GM12865 (cell line): ENCODE measurements around the gene AOAH.

Experiments used
- DNase-seq: peaks from one replicate; pipeline ENCODE4 v3.0.0; 2010; ENCODE audit warnings: low read depth
- H3K4me3 ChIP-seq: 2 replicates; pipeline ENCODE4 v1.5.1; 2011; ENCODE audit warnings: mild to moderate bottlenecking, low read depth, low read length, control low read depth
- TF ChIP-seq, protein P1 (sequence below): IDR thresholded peaks from 2 replicates; pipeline ENCODE4 v1.5.1; 2011; ENCODE audit warnings: low read length, control low read depth, low read depth, inconsistent platforms; ENCODE audit not compliant: insufficient read depth; ENCODE audit errors: missing control alignments

The AOAH gene

DNA sequence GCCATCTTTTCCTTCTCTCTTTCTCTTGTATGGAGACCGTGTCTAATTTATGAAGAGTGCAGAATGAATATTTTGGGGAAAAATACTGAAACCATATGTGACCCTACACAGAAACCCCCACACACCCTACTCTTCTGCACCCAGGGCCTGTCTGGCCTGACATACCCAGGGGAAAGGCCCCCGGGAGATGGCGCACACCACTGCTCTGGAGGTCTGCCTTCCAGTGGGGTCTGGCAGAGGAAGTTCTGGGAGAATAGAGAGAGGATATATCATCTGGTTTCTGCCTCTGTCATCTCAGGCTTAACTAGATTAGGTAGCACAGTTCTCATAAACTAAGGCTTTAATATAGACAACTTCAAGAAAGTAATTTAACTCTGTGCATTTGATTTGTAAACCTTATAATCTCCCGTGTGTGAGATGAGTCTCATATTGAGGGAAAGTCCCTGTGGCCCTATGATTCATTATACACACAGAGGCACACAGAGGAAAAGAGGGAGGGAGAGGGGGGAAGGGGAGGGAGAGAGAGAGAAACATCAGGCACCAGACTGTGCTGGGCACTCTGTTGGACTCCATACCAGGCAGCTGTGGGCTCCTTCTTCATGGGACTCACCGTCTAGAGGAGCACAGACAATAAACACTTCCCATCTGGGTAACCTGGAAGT is 123.3 kb downstream of the AOAH start:
- no peak for DNase-seq
- TF ChIP-seq, protein P1, sequence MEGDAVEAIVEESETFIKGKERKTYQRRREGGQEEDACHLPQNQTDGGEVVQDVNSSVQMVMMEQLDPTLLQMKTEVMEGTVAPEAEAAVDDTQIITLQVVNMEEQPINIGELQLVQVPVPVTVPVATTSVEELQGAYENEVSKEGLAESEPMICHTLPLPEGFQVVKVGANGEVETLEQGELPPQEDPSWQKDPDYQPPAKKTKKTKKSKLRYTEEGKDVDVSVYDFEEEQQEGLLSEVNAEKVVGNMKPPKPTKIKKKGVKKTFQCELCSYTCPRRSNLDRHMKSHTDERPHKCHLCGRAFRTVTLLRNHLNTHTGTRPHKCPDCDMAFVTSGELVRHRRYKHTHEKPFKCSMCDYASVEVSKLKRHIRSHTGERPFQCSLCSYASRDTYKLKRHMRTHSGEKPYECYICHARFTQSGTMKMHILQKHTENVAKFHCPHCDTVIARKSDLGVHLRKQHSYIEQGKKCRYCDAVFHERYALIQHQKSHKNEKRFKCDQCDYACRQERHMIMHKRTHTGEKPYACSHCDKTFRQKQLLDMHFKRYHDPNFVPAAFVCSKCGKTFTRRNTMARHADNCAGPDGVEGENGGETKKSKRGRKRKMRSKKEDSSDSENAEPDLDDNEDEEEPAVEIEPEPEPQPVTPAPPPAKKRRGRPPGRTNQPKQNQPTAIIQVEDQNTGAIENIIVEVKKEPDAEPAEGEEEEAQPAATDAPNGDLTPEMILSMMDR, result no peak

DNA sequence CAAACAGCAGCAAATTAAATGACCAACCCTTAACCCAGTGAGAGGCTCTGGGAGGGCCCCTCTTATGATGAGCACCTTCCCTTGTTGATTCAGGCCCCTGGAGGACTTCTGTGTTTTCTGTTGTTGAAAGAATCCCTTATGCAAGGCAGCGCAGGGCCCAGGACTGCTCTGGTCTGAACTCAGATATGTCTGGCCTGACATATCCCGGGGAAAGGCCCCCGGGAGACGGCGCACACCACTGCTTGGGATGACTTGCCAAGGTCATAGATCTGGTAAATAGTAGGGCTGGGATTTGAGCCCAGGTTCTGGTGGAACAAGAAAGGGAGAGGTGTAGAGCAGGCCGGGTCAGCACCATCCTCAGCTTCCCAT is 124.0 kb downstream of the AOAH start:
- H3K4me3 ChIP-seq, result no peak overlapping the region
- TF ChIP-seq, protein P1, result no peak
- DNase-seq, result no peak

More for the DNA sequence above, 123.3 kb downstream of the AOAH start:
- H3K4me3 ChIP-seq, result no peak overlapping the region

DNA sequence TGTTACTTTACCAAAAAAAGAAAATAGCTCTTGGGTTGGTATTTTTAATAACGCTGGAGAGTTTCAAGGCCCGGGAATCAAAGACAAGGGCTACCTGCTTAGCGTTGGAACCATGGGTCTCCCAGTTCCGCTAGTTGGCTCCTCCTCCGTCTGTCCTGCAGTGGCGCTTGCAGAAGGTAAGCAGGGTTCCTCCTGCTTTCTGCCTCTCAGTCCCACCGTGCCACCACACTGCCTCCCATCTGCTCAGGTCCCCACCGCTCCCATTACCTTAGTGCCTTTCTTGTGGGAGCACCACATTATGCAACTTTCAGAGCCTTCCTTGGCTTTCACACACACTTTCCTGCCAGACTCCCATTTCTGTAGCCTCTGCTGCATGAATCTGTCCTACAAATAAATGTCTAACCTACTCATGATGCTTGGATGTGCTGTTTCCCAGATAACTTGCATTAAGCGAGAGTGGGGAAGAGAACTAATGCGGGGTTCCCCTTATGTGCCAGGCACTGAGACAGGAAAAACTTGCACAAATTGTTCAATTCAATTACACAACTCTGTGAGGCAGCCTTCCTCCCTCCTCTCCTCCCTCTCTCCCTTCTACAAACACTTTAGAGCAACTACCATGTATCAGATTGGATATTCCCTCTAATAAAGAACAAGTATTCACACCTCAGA is 124.5 kb downstream of the AOAH start:
- no peak for DNase-seq
- TF ChIP-seq, protein P1, result no peak
- no peak overlapping the region for H3K4me3 ChIP-seq

DNA sequence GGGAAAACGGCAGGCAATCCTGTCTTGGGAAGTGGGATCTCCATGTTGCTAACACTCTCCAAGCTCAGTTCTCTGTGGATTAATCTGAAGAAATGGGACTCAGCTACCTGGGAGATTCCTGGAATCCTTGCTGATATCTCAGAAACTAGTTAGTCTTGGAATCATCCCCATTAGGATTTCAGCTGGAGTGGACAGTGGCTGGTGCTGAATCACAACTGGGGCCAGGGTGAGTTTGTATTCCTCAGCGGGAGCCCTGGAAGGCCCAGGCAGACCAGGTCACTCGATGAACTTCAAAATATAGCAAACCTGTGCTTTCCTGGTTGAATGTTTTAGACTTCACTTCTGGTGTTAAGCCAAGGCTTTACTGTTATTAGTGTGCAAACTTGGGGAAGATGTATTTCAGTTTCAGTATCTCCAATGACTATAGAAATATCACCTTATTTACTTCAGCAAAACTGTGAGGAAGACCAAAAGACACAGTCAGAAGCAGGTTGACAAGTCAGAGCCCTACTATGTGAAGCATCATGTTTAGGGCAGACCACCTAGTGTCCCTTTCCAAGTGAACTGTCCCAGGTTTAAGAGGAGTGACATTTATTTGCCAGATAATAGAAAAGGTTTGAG is 126.1 kb downstream of the AOAH start:
- TF ChIP-seq, protein P1, result no peak
- no peak overlapping the region for H3K4me3 ChIP-seq
- no peak for DNase-seq

DNA sequence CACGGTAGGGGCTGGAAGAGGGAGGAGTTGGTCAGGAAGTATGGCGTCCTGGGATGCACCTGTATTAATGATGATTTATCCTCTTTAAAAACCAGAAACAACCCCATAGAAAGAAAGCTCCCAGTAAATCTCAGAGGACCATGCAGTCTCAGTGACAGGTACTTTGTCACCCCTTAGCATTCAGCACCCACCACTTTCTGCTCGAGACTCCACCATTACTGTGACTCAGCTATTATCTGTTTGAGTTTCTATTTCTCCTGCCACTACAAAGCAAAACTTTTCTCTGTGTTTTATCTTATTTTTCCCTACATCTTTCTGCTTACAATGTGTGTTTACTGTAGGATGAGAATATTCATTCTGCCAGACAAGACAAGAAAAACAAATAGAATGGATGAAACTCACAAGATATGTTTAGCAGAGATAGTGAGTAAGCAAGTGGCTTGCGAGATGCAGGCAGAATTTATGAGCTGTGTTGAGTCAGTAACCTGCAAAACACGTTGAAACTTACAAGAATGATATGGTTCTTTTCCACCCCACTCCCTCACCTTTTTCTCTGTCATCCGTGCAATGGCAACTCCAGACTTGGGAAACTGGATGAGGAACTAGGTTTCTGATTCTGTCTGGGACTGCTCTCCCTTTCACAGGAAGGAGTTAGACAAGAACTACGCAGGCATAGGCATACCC is 127.1 kb downstream of the AOAH start:
- no peak overlapping the region for H3K4me3 ChIP-seq
- TF ChIP-seq, protein P1, result no peak
- DNase-seq, result no peak

DNA sequence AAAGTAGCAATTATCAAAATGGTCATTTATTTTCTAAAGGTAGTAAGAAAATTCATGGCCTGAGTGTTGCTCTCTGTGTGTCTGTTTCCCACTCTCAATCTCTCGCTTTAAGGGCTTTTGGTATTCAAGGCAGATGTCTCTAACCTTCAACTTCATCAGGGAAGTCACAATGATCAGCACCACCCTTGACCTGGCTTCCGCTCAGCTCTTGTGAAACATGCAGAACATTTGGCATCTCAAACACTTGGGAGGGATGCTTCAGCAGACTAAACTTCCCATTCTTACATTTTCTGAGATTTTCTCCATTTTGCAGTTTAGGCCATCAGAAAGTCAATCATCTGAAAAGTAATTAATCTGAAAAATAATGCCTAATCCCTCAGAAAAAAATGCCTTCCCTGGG is 129.8 kb downstream of the AOAH start:
- H3K4me3 ChIP-seq, result no peak overlapping the region
- DNase-seq, result no peak
- TF ChIP-seq, protein P1, result no peak
